Ovary (tissue), 9 donors: ENCODE data around the gene FOXR2. TPM values are rescaled to one million over a fixed set of nuclear protein-coding genes. Genes with fewer than 3 reads are reported as not detected.

ENCODE experiments used
- DNase-seq, 5 donors: peaks; one replicate each; pipeline ENCODE4 v3.0.0-alpha.2; 2019 to 2020
- H3K27ac ChIP-seq, 2 donors: fragments of 200-600 bp; one replicate each; pipeline versions ENCODE4 v1.5.1 to v1.8.0; 2019 to 2022
- H3K27me3 ChIP-seq: fragments of 200-600 bp; one replicate; pipeline ENCODE4 v1.8.0; 2022
- H3K36me3 ChIP-seq: fragments of 200-600 bp; sonication (generic); one replicate; pipeline ENCODE4 v1.5.1; 2019
- H3K4me1 ChIP-seq: one replicate; pipeline ENCODE4 v1.8.1; 2013; ENCODE audit warnings: mild to moderate bottlenecking, moderate library complexity; ENCODE audit not compliant: insufficient read depth
- H3K4me3 ChIP-seq: fragments of 200-600 bp; sonication (generic); one replicate; pipeline ENCODE4 v1.5.1; 2017
- H3K9me3 ChIP-seq, 2 donors: fragments of 200-600 bp in 1 of 2; sonication (generic) in 1 of 2; one replicate each; pipeline versions ENCODE4 v1.5.1 to v1.8.1; 2013 to 2019; ENCODE audit warnings: mild to moderate bottlenecking in 1 of 2, moderate library complexity in 1 of 2
- CTCF ChIP-seq, 3 donors: fragments of 450-650 bp in 2 of 3; fragments of 200-600 bp in 1 of 3; IDR thresholded peaks; one replicate each; pipeline versions ENCODE4 v1.5.1 to v1.8.0; 2016 to 2022; ENCODE audit warnings: antibody characterized with exemption in 3 of 3, mild to moderate bottlenecking in 1 of 3
- EP300 ChIP-seq: sonication (generic); formaldehyde crosslinking; IDR thresholded peaks from one replicate; pipeline ENCODE4 v1.6.1; 2017; ENCODE audit warnings: antibody characterized with exemption
- POLR2A ChIP-seq: fragments of 450-650 bp; IDR thresholded peaks from one replicate; pipeline ENCODE4 v1.6.1; 2017; ENCODE audit warnings: antibody characterized with exemption, mild to moderate bottlenecking, moderate library complexity
- WGBS, 3 donors: extraction: QIAGEN DNeasy Blood & Tissue Kit in 1 of 3; methylation state at CpG; one replicate each; pipeline versions ENCODE4 v1.1.5 to v1.1.7; 2013 to 2017; 5-methylcytosine and 5-hydroxymethylcytosine counted together
- intact Hi-C, 4 donors: fragments of 100-400 bp; cut with DNase I; formaldehyde crosslinking; loops; one replicate each; pipeline versions ENCODE4 v1.11.0 to v1.15.1; 2022 to 2023
- polyA plus RNA-seq, 2 donors: library from polyadenylated mRNA; stranded (reverse); fragments of 200-250 nt in 1 of 2; fragments of 350-450 nt in 1 of 2; fragmentation: Illumina TruSeq in 1 of 2; extraction: RNeasy Lipid Tissue Mini Kit (QIAGEN cat#74804) in 1 of 2; gene quantifications; one replicate each; pipeline ENCODE4 v1.2.3, GENCODE V29; 2013 to 2014
- small RNA-seq: library from RNA; depleted of rRNA; stranded (forward); fragments of <200 nt; gene quantifications from one replicate; pipeline ENCODE3, GENCODE V24; 2016
- total RNA-seq, 7 donors: library from RNA; depleted of rRNA in 2 of 7; stranded (reverse); fragments of >200 nt in 2 of 7; fragmentation: NEBNext Ultra II Directional in 3 of 7; extraction: Animal tissue kit (Norgen Biotek cat#: 25700) in 3 of 7; gene quantifications; one replicate each; pipeline versions ENCODE4 v1.1.0 to v1.2.4, GENCODE V29; 2016 to 2023
- donor health status: DM: no; HTN: no; CAD: no; lungs with moderate emphysema.
- donor health status: DM: no; HTN: no; CAD: no.
- donor health status: Bipolar disorder and iron deficiency.
- donor health status: DM: yes; HTN: yes; CAD: no.
- donor health status: DM: no; HTN: no; CAD: no.
- donor health status: DM: yes; HTN: yes; CAD: no.

Gene FOXR2
- total and polyA plus RNA-seq, 9 donors, result not detected

GRCh38 chrX:55663584-55663983, 40.4 kb downstream of the FOXR2 start:
- Histone ChIP-seq H3K27me3 (no peaks in the 10 kb centered on the region), H3K36me3 (no peaks in the 10 kb centered on the region), H3K4me3 (no peak overlapping the region), H3K27ac (no peak overlapping the region), H3K9me3 (no peaks in the 10 kb centered on the region), H3K4me1 (no peaks in the 10 kb centered on the region)
- intact Hi-C loops, result no loop called here
- WGBS, 3 donors, result 57 to 63% (median 60%) methylated on average over 3 of the region's 3 CpGs
- TF ChIP-seq CTCF (IDR thresholded peaks at IDR 0.05), result no peak
- no peak for TF ChIP-seq EP300
- TF ChIP-seq POLR2A, result no peak
- DNase-seq, result no peak

GRCh38 chrX:55668084-55668483, 44.9 kb downstream of the FOXR2 start:
- intact Hi-C loops, result no loop called here
- WGBS, 3 donors, result 20 to 53% (median 34%) methylated on average over 1 of the region's 1 CpG
- DNase-seq, result no peak
- Histone ChIP-seq H3K9me3 (no peaks in the 10 kb centered on the region), H3K4me3 (no peak overlapping the region), H3K36me3 (no peaks in the 10 kb centered on the region), H3K4me1 (no peaks in the 10 kb centered on the region), H3K27me3 (no peaks in the 10 kb centered on the region), H3K27ac (no peak overlapping the region)
- TF ChIP-seq POLR2A (no peak), EP300 (no peak), CTCF (IDR thresholded peaks at IDR 0.05) (no peak)

Small RNA genes lying within 50 kb of the gene (small RNA-seq; reads per million reads assigned to genes)
- gene RF00019, result not detected

Other genes starting within 250 kb of the FOXR2 start
- 10 to 100 TPM; 28.9 to 47.5 (median 38.4) TPM for gene MAGEH1, start 171.3 kb upstream of the FOXR2 start, total RNA-seq
- 10 to 100 TPM; 30.9 to 38.7 TPM for gene MAGEH1, start 171.3 kb upstream of the FOXR2 start, polyA plus RNA-seq
- gene USP51, start 133.6 kb upstream of the FOXR2 start, total RNA-seq, result 10 to 100 TPM in 1 of 7 donors, 1 to 10 TPM in 6; 4.0 to 12.1 (median 8.1) TPM
- 1 to 10 TPM; 2.8 to 8.2 TPM for gene USP51, start 133.6 kb upstream of the FOXR2 start, polyA plus RNA-seq
- 10 to 100 TPM; 17.7 to 28.3 (median 25.4) TPM for gene RRAGB, start 94.3 kb downstream of the FOXR2 start, total RNA-seq
- gene RRAGB, start 94.3 kb downstream of the FOXR2 start, polyA plus RNA-seq, result 10 to 100 TPM; 26.3 to 28.2 TPM